Measurements from ENCODE around the gene PCBP3. TPM values are rescaled to one million over a fixed set of nuclear protein-coding genes. Genes with fewer than 3 reads are reported as not detected.
A peak's percentile ranks its signal among the peaks of the same experiment; 100 is the strongest.

Gene PCBP3
- total RNA-seq, 1 donor from 2014 or later = 4.6 TPM

GRCh38 chr21:45836268-45836655 lies 192.7 kb downstream of the PCBP3 start:
- no peak overlapping the region for H2AFZ ChIP-seq (replicated peaks)
- H3K79me2 ChIP-seq (ENCODE audit: low read depth) = no peaks in the 10 kb centered on the region
- H3K9me3 ChIP-seq (ENCODE audit: low read depth) = peaks cover 4% of the 10 kb centered on the region
- H3F3A ChIP-seq (ENCODE audit: low read depth) = no peaks in the 10 kb centered on the region
- H3K9me3 Mint-ChIP-seq = peaks cover 9% of the 10 kb centered on the region
- no peaks in the 10 kb centered on the region for H3K4me1 ChIP-seq
- peak overlapping the region; percentile 91 for H3K27ac Mint-ChIP-seq
- H3K4me3 Mint-ChIP-seq = peak overlapping the region; percentile 71
- no peak overlapping the region for H3K4me3 ChIP-seq
- H3K36me3 ChIP-seq = no peaks in the 10 kb centered on the region
- no peak for TF ChIP-seq EZH2phosphoT487 (IDR thresholded peaks at IDR 0.05)
- no peak for TF ChIP-seq EZH2 (IDR thresholded peaks at IDR 0.05)
- TF ChIP-seq CTCF (IDR thresholded peaks at IDR 0.05) = no peak
- H3K4me1 Mint-ChIP-seq = peaks cover 51% of the 10 kb centered on the region
- H3K27me3 Mint-ChIP-seq (ENCODE audit: insufficient read depth, low read depth) = peaks cover 5% of the 10 kb centered on the region
- no peak overlapping the region for H3K4me2 ChIP-seq
- H3K27me3 ChIP-seq = no peaks in the 10 kb centered on the region
- H3K9ac ChIP-seq = no peak overlapping the region
- no peak overlapping the region for H3K27ac ChIP-seq
- no peaks in the 10 kb centered on the region for H4K20me1 ChIP-seq (ENCODE audit: low read depth)
- DNase-seq (ENCODE audit: low spot score) = no peak
- H3K36me3 Mint-ChIP-seq = peaks cover 2% of the 10 kb centered on the region

GRCh38 chr21:45836694-45837670 lies 193.5 kb downstream of the PCBP3 start:
- Histone ChIP-seq H3K4me1 (no peaks in the 10 kb centered on the region), H4K20me1 (ENCODE audit: low read depth) (no peaks in the 10 kb centered on the region), H3K36me3 (no peaks in the 10 kb centered on the region), H3K9me3 (ENCODE audit: low read depth) (peaks cover 5% of the 10 kb centered on the region), H3K4me2 (no peak overlapping the region), H3K79me2 (ENCODE audit: low read depth) (no peaks in the 10 kb centered on the region), H3K27ac (no peak overlapping the region), H2AFZ (replicated peaks) (no peak overlapping the region), H3K4me3 (no peak overlapping the region), H3K9ac (no peak overlapping the region), H3F3A (ENCODE audit: low read depth) (no peaks in the 10 kb centered on the region), H3K27me3 (no peaks in the 10 kb centered on the region)
- Mint-ChIP-seq H3K9me3 (peaks cover 16% of the 10 kb centered on the region), H3K36me3 (peaks cover 2% of the 10 kb centered on the region), H3K4me1 (peaks cover 46% of the 10 kb centered on the region), H3K27me3 (ENCODE audit: insufficient read depth, low read depth) (peaks cover 3% of the 10 kb centered on the region), H3K27ac (peak overlapping the region; percentile 91), H3K4me3 (peak overlapping the region; percentile 71)
- peak; percentile 25 for DNase-seq (ENCODE audit: low spot score)
- TF ChIP-seq CTCF (IDR thresholded peaks at IDR 0.05) = no peak
- no peak for TF ChIP-seq EZH2 (IDR thresholded peaks at IDR 0.05)
- TF ChIP-seq EZH2phosphoT487 (IDR thresholded peaks at IDR 0.05) = no peak

GRCh38 chr21:45837936-45838335 lies 194.4 kb downstream of the PCBP3 start:
- Mint-ChIP-seq H3K27me3 (ENCODE audit: insufficient read depth, low read depth) (peaks cover 3% of the 10 kb centered on the region), H3K27ac (peak overlapping the region; percentile 46), H3K4me3 (peak overlapping the region; percentile 3), H3K4me1 (peaks cover 36% of the 10 kb centered on the region), H3K36me3 (peaks cover 2% of the 10 kb centered on the region), H3K9me3 (peaks cover 19% of the 10 kb centered on the region)
- no peaks in the 10 kb centered on the region for H3K79me2 ChIP-seq (ENCODE audit: low read depth)
- H2AFZ ChIP-seq (replicated peaks) = no peak overlapping the region
- TF ChIP-seq EZH2 (IDR thresholded peaks at IDR 0.05) (no peak), CTCF (IDR thresholded peaks at IDR 0.05) (no peak), EZH2phosphoT487 (IDR thresholded peaks at IDR 0.05) (no peak)
- no peaks in the 10 kb centered on the region for H3K27me3 ChIP-seq
- no peak overlapping the region for H3K4me2 ChIP-seq
- H3K27ac ChIP-seq = no peak overlapping the region
- no peaks in the 10 kb centered on the region for H4K20me1 ChIP-seq (ENCODE audit: low read depth)
- no peaks in the 10 kb centered on the region for H3K36me3 ChIP-seq
- DNase-seq (ENCODE audit: low spot score) = no peak
- no peaks in the 10 kb centered on the region for H3K4me1 ChIP-seq
- peaks cover 5% of the 10 kb centered on the region for H3K9me3 ChIP-seq (ENCODE audit: low read depth)
- no peaks in the 10 kb centered on the region for H3F3A ChIP-seq (ENCODE audit: low read depth)
- H3K9ac ChIP-seq = no peak overlapping the region
- no peak overlapping the region for H3K4me3 ChIP-seq
